ENCODE data around the gene GINM1.

The GINM1 gene

DNA sequence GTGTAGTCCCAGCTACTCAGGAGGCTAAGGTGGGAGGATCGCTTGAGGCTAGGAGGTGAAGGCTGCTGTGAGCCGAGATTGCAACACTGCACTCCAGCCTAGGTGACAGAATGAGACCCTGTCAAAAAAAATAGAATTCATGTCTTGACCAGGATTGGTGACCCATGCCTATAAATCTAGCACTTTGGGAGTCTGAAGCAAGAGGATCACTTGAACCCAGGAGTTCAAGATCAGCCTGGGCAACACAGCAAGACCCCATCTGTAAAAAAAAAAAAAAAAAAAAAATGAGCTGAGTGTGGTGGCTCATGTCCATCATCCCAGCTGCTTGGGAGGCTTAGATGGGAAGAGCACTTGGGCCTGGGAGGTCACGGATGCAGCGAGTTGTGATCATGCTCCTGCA is 34.3 kb downstream of the GINM1 start:
- DNase-seq (ENCODE audit: low read depth), result no peak

DNA sequence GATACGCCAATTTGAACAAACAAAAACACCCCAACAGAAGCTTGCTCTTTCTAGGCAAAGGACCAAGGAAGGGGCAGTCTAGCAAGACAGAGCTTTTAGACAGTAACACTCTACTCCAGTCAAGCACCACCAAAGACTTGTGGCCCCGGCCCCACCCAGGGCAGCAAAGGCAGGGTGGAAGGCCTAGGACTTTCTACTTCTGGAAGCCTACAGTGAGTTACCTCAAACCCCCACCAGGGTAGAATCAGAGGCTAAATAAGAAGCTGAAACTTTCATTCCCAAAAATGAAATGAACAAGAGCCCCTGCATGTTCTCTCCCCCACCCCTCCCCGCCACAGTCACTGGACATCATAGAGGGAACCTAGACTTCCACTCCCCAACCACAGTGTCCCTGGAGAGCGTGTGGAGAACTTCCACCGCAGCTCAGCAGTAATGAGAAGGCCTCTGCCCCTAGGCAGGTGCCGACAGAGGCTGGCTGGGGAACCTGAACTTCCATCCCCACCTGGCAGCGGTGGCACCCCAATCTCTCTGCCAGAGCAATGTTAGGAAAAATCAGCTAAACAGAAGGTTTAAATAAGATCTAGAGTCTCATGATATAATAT is 42.3 kb downstream of the GINM1 start:
- DNase-seq (ENCODE audit: low read depth), result no peak

DNA sequence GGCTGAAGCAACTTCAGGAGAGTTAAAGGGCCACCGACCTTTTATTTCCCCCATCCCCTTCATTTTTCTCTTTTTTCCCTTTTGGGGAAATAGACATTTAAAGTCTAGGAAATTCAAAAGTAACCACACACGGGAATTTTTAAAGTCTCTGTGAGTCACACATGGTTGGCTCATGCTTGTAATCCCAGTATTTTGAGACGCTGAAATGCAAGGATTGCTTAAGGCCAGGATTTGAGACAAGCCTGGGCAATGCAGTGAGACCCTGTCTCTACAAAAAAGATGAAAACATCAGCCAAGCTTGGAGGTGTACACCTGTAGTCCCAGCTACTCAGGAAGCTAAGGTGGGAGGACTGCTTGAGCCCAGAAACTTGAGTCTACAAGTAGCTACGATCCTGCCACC is 48.2 kb downstream of the GINM1 start:
- DNase-seq (ENCODE audit: low read depth), result no peak

DNA sequence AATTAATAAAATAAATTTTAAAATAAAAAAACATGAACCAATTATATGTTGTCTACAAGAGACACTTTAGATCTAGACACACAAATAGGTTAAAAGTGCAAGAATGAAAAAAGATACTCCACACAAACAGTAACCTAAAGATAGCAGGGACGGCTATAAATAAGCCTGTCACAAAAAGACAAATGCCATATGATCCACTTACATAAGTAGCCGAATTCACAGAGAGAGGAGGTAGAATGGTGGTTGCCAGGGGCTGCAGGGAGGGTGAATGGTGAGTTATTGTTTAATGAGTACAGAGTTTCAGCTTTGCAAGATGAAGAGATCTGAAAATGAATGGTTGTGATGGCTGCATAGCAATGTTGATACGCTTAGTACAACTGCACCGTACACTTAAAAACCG is 49.6 kb downstream of the GINM1 start:
- no peak for DNase-seq (ENCODE audit: low read depth)

DNA sequence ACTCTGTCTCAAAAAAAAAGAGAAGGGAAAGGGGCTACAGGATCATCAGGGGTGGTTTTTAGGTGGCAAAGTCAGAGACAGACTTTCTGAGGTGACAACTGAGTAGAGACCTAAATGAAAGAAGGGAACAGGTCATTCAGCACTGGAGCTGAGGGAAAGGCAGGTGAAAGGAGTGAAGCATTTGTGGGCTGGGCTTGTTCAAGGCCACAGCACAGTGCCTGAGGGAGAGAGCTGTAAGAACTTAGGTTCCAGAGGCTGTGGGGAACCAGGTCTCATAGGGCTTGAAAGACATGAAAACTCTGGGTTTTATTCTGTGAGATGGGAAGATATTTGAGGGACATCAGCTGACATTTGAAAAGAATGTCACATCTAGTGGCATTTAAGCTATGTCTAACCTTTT is 61.5 kb downstream of the GINM1 start:
- no peak for DNase-seq (ENCODE audit: low read depth)

DNA sequence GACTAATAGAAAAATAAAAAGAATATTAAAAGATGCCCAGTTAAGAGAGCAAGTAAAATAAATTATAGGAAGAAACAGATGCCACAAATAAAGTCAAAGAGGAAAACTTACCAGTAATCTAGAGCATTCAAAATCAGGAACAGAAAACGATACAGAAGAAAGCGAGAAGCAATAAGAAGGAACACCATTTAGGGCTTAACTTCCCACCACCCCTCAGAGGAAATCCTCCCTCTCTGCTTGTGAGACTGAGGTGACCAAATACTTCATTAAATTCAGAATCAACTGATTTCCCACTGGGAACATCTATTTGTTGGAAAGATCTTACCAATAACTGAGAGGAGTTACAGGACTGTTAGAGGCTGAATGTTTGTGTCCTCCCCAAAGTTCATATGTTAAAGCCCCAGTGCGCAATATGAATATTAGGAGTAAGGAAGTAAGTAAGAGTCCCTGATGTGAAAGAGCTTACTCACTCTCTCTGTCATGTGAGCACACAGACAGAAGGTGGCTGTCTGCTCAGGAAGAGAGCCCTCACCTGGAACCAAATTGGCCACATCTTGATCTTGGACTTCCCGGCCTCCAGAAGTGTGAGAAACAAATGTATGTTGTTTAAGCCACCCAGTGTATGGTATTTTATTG is 62.8 kb downstream of the GINM1 start:
- no peak for DNase-seq (ENCODE audit: low read depth)

DNA sequence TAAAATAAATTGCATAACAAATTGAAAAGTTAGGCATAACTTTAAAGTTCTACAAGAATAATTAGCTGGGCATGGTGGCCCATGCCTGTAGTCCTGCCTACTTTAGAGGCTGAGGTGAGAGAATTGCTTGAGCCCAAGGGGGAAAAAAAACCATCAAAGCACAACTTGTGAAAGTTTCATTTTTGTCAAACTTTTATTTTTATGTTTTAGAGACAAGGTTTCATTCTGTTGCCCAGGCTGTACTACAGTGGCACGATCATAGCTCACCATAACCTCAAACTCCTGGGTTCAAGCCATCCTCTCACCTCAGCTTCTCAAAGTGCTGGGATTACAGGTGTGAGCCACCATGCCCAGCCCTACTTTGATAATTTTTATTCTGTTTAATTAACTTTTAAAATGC is 68.1 kb downstream of the GINM1 start:
- DNase-seq (ENCODE audit: low read depth), result no peak

DNA sequence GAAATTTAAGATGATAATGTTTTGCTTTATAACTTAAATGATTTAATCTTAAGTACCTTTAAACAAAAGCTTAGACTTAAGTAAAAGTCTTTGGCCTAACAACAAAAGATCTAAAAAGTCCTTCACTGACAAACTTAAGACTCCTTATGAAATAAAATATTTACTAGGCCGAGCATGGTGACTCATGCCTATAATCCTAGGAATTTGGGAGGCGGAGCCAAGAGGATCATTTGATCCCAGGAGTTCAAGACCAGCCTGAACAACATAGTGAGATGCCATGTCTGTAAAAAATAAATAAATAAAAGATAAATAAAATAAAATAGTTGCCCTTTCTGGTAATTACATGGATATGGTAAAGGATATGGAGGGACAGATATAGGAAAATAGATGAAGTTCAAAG is 69.9 kb downstream of the GINM1 start:
- no peak for DNase-seq (ENCODE audit: low read depth)
